ENCODE data around the gene TNNC2. TPM values are rescaled to one million over a fixed set of nuclear protein-coding genes. Genes with fewer than 3 reads are reported as not detected.
A peak's percentile ranks its signal among the peaks of the same experiment; 100 is the strongest.

Gene TNNC2
- total RNA-seq, 4 donors from 2014 or later = 2,919 to 3,968 (median 3,006) TPM

DNA sequence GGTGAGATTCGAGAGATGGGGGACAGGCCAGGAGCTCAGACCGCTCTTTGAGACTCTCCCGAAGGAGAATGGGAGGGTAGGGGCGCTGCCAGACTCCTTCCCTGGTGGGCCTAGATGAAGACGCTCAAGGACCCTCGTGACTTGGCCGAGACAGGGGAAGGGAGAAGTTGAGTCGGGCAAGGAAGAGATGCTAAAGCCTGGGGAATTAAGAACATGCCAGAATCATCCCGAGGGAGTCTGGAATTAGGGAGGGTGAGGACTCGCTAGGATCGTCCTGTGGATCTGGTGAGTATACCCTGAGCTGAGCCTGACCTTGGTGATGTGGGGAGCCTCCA is 14.1 kb downstream of the TNNC2 start:
- peaks cover 0 to 37% of the 10 kb centered on the region in 2 donors for H3K36me3 ChIP-seq
- no peak for TF ChIP-seq POLR2A (IDR thresholded peaks at IDR 0.05)
- TF ChIP-seq, protein P1, sequence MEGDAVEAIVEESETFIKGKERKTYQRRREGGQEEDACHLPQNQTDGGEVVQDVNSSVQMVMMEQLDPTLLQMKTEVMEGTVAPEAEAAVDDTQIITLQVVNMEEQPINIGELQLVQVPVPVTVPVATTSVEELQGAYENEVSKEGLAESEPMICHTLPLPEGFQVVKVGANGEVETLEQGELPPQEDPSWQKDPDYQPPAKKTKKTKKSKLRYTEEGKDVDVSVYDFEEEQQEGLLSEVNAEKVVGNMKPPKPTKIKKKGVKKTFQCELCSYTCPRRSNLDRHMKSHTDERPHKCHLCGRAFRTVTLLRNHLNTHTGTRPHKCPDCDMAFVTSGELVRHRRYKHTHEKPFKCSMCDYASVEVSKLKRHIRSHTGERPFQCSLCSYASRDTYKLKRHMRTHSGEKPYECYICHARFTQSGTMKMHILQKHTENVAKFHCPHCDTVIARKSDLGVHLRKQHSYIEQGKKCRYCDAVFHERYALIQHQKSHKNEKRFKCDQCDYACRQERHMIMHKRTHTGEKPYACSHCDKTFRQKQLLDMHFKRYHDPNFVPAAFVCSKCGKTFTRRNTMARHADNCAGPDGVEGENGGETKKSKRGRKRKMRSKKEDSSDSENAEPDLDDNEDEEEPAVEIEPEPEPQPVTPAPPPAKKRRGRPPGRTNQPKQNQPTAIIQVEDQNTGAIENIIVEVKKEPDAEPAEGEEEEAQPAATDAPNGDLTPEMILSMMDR (IDR thresholded peaks at IDR 0.05 in 4 of 5, conservative IDR thresholded peaks at IDR 0.05 in 1 of 5) = no peak
- intact Hi-C loops (cut with DNase I; ENCODE audit: low total_unique reads) (no loop called here), in situ Hi-C loops (cut with MboI; ENCODE audit: low sequenced_read_pairs in 4 of 4) (loop anchor here in 3 of 4 donors (25.0 kb wide), 2 partner anchors 149 to 274 kb away; partner anchors contain the start of genes NCOA5 (in 3 of the 3) and ZNF335 (in 1 of the 3))
- no peaks in the 10 kb centered on the region for H3K27me3 ChIP-seq
- H3K4me1 ChIP-seq = peaks cover 5 to 14% of the 10 kb centered on the region in 2 donors
- H3K27ac ChIP-seq = peak overlapping the region; percentile 7 to 60 (median 21)
- peak overlapping the region; percentile 53 to 70 (median 58) for H3K4me3 ChIP-seq
- no peak for DNase-seq
- ATAC-seq = no peak
- H3K9me3 ChIP-seq = no peaks in the 10 kb centered on the region

DNA sequence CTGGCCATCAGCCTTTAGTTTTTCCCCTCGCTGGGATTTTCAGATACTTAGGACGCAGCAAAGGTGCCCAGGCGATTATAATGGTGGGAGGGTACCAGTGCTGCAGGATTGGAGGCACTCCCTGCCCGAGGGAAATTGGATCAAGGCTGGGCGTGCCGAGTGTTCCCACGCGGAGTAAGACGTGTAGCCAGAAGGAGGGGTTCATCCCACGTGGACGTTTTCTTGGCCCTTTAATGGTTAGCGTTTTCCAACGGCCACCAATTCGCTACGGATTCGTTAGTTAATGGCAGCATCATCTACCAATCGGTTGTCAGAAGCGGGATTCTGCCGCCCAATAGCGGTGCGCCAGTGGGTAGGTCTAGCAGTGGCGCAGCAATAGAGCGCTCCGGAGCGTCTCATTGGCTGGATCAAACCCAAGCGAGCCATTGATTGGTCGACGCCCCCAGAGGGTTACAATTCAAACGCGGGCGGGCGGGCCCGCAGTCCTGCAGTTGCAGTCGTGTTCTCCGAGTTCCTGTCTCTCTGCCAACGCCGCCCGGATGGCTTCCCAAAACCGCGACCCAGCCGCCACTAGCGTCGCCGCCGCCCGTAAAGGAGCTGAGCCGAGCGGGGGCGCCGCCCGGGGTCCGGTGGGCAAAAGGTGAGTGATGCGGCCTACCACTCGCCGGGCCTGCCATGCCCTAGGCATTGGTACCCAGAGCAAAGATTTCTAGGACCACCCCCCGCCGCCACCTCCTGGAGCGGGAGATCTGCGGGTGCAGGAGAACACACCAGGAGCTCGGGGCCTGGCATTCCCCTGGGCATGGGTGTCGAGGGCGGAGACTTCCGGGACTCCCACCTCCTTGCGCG is 14.7 kb downstream of the TNNC2 start, which contains the start of gene UBE2C:
UBE2C (plus strand) TSS at position 488 of the 849 bp plus-strand sequence; CDS start at position 540, 52 bp downstream.
- H3K4me1 ChIP-seq = peaks cover 5 to 14% of the 10 kb centered on the region in 2 donors
- no peaks in the 10 kb centered on the region for H3K9me3 ChIP-seq
- peak within 1 kb of the TSS; percentile 53 to 70 (median 58) for H3K4me3 ChIP-seq
- peaks cover 0 to 43% of the 10 kb centered on the region in 2 donors for H3K36me3 ChIP-seq
- peak; percentile 97 to 100 for ATAC-seq
- peak within 1 kb of the TSS; percentile 60 to 81 (median 72) for H3K27ac ChIP-seq
- peak; percentile 98 to 99 for DNase-seq
- TF ChIP-seq, protein P1 (IDR thresholded peaks at IDR 0.05 in 4 of 5, conservative IDR thresholded peaks at IDR 0.05 in 1 of 5) = no peak
- TF ChIP-seq POLR2A (IDR thresholded peaks at IDR 0.05) = peak in 1 of 2 donors; percentile 22
- in situ Hi-C loops (cut with MboI; ENCODE audit: low sequenced_read_pairs in 4 of 4) (loop anchor here in 3 of 4 donors (25.0 kb wide), 2 partner anchors 150 to 275 kb away; partner anchors contain the start of genes NCOA5 (in 3 of the 3) and ZNF335 (in 1 of the 3)), intact Hi-C loops (cut with DNase I; ENCODE audit: low total_unique reads) (no loop called here)
- no peaks in the 10 kb centered on the region for H3K27me3 ChIP-seq

DNA sequence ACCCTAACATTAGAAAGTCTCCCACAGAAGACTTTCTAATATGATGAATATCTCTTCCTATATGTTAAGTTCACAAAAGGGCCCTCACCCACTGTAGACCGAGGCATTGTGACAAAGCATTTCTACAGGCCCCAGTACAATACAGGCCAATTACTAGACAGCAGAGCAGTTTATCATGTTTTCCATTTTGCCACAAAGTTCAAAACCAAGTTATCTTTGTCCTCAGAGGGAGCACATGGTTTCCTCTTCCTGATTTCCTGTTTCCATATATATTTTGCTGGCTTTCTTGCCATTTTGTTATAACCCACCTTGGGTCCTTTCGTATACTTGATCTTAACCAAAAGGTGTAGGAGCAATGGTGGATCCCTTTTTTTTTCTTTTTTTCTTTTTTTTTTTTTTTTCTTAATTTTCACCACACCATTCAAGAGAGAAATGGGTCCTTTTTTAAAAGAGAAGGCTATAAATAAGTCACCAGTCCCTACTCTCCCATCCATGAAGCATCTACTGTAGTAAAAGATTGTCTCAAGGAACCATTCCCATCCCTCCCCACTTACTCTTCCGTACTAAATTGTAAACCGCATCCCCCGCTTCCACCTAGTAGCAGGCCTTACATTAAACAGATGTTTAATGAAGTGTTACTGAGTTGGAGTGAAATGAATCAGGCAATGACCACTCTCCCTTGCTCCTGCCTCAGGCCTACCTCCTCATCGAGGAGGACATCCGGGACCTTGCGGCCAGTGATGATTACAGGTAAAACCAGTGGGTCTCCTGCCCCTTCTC is 16.7 kb downstream of the TNNC2 start:
- intact Hi-C loops (cut with DNase I; ENCODE audit: low total_unique reads) = no loop called here

DNA sequence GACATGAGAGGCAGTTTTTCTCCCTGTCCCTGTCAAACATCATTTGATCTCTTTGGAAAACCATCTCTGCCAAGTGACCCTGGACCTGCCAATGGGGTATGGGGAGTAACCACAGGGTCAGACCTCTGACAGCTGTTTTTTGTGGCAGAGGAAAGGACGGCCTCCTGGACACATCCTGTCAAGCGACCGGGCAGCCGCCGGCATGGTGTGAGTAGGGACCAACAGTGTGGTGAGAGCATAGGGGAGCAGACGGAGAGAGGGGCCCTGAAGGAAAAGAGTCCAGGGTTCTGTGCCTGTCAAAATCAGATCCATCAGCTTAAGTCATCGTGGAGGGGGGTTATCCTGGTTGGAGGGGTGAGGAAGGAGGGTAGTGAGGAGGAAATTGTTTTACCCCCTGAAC is 25.3 kb downstream of the TNNC2 start:
- Histone ChIP-seq H3K36me3 (peaks cover 3 to 62% of the 10 kb centered on the region in 2 donors), H3K4me1 (peaks cover 13 to 23% of the 10 kb centered on the region in 2 donors), H3K9me3 (no peaks in the 10 kb centered on the region), H3K27me3 (no peaks in the 10 kb centered on the region), H3K27ac (no peak overlapping the region), H3K4me3 (no peak overlapping the region)
- in situ Hi-C loops (cut with MboI; ENCODE audit: low sequenced_read_pairs in 4 of 4) (loop anchor here in 3 of 4 donors (25.0 kb wide), 2 partner anchors 160 to 285 kb away; partner anchors contain the start of genes NCOA5 (in 3 of the 3) and ZNF335 (in 1 of the 3)), intact Hi-C loops (cut with DNase I; ENCODE audit: low total_unique reads) (no loop called here)
- ATAC-seq = no peak
- DNase-seq = no peak
- TF ChIP-seq, protein P1 (IDR thresholded peaks at IDR 0.05 in 4 of 5, conservative IDR thresholded peaks at IDR 0.05 in 1 of 5) = no peak
- TF ChIP-seq POLR2A (IDR thresholded peaks at IDR 0.05) = no peak

More for the DNA sequence above, 16.7 kb downstream of the TNNC2 start:
- ATAC-seq (no peak), DNase-seq (no peak)
- Histone ChIP-seq H3K9me3 (no peaks in the 10 kb centered on the region), H3K27me3 (no peaks in the 10 kb centered on the region), H3K4me1 (peaks cover 9 to 14% of the 10 kb centered on the region in 2 donors), H3K4me3 (no peak overlapping the region), H3K36me3 (peaks cover 0 to 63% of the 10 kb centered on the region in 2 donors), H3K27ac (peak overlapping the region in 1 of 4 donors; percentile 31)
- TF ChIP-seq, protein P1 (IDR thresholded peaks at IDR 0.05 in 4 of 5, conservative IDR thresholded peaks at IDR 0.05 in 1 of 5) = no peak
- no peak for TF ChIP-seq POLR2A (IDR thresholded peaks at IDR 0.05)
- in situ Hi-C loops (cut with MboI; ENCODE audit: low sequenced_read_pairs in 4 of 4) = loop anchor here in 3 of 4 donors (25.0 kb wide), 2 partner anchors 152 to 277 kb away; partner anchors contain the start of genes NCOA5 (in 3 of the 3) and ZNF335 (in 1 of the 3)
